MM.1S (cell line): ENCODE results near the gene ITGA5.

ENCODE experiments used
- DNase-seq: peaks from one replicate; pipeline ENCODE4 v3.0.0-alpha.2; 2015
- H2AFZ ChIP-seq: fragments of 300-600 bp; sonication (generic); 2 replicates; pipeline ENCODE4 v1.6.0; 2016; ENCODE audit warnings: antibody characterized with exemption, low read length
- H3F3A ChIP-seq: fragments of 300-600 bp; sonication (generic); 2 replicates; pipeline ENCODE4 v1.6.1; 2016; ENCODE audit warnings: mild to moderate bottlenecking, antibody characterized with exemption, low read length, moderate library complexity, mixed read lengths; ENCODE audit not compliant: insufficient read depth
- H3K27ac ChIP-seq: fragments of 300-600 bp; sonication (generic); 2 replicates; pipeline ENCODE4 v1.5.1; 2016; ENCODE audit warnings: mild to moderate bottlenecking, low read length
- H3K27me3 ChIP-seq: fragments of 300-600 bp; sonication (generic); replicated peaks from 2 replicates; pipeline ENCODE4 v1.6.0; 2016; ENCODE audit warnings: low read length; ENCODE audit not compliant: insufficient read depth
- H3K36me3 ChIP-seq: fragments of 300-600 bp; sonication (generic); replicated peaks from 2 replicates; pipeline ENCODE4 v1.6.1; 2016; ENCODE audit warnings: mild to moderate bottlenecking, low read length, mixed read lengths; ENCODE audit not compliant: insufficient read depth
- H3K4me1 ChIP-seq: fragments of 300-600 bp; sonication (generic); 2 replicates; pipeline ENCODE4 v1.6.1; 2016; ENCODE audit warnings: low read length, mixed read lengths
- H3K4me2 ChIP-seq: fragments of 300-600 bp; sonication (generic); 2 replicates; pipeline ENCODE4 v1.6.0; 2016; ENCODE audit warnings: low read depth, low read length
- H3K4me3 ChIP-seq: fragments of 300-600 bp; sonication (generic); 2 replicates; pipeline ENCODE4 v1.5.1; 2016; ENCODE audit warnings: low read length, mixed read lengths
- H3K79me2 ChIP-seq: fragments of 300-600 bp; sonication (generic); 2 replicates; pipeline ENCODE4 v1.6.1; 2016; ENCODE audit warnings: mixed run types, low read length, mixed read lengths
- H3K9ac ChIP-seq: fragments of 300-600 bp; sonication (generic); 2 replicates; pipeline ENCODE4 v1.6.1; 2016; ENCODE audit warnings: low read length, mixed read lengths
- H3K9me2 ChIP-seq: fragments of 300-600 bp; sonication (generic); replicated peaks from 2 replicates; pipeline ENCODE4 v1.6.1; 2016; ENCODE audit warnings: mild to moderate bottlenecking, low read length, mixed read lengths; ENCODE audit not compliant: insufficient read depth
- H3K9me3 ChIP-seq: fragments of 300-600 bp; sonication (generic); replicated peaks from 2 replicates; pipeline ENCODE4 v1.6.1; 2016; ENCODE audit warnings: mild to moderate bottlenecking, low read length, mixed read lengths; ENCODE audit not compliant: insufficient read depth
- H4K20me1 ChIP-seq: fragments of 300-600 bp; sonication (generic); 2 replicates; pipeline ENCODE4 v1.6.1; 2016; ENCODE audit warnings: mild to moderate bottlenecking, low read length, moderate library complexity, mixed read lengths; ENCODE audit not compliant: insufficient read depth
- EZH2 ChIP-seq: fragments of 300-600 bp; sonication (generic); optimal IDR thresholded peaks from 2 replicates; pipeline ENCODE3; 2017; ENCODE audit warnings: low read depth, mild to moderate bottlenecking, antibody characterized with exemption, low read length, mixed read lengths
- EZH2phosphoT487 ChIP-seq: fragments of 300-600 bp; sonication (generic); IDR thresholded peaks from 2 replicates; pipeline ENCODE4 v1.6.1; 2018; ENCODE audit warnings: antibody characterized with exemption, low read length
- TF ChIP-seq, protein P1 (sequence below): fragments of 300-600 bp; sonication (generic); IDR thresholded peaks from 2 replicates; pipeline ENCODE4 v1.5.1; 2016; ENCODE audit warnings: antibody characterized with exemption, low read length, mixed read lengths

Gene ITGA5

DNA sequence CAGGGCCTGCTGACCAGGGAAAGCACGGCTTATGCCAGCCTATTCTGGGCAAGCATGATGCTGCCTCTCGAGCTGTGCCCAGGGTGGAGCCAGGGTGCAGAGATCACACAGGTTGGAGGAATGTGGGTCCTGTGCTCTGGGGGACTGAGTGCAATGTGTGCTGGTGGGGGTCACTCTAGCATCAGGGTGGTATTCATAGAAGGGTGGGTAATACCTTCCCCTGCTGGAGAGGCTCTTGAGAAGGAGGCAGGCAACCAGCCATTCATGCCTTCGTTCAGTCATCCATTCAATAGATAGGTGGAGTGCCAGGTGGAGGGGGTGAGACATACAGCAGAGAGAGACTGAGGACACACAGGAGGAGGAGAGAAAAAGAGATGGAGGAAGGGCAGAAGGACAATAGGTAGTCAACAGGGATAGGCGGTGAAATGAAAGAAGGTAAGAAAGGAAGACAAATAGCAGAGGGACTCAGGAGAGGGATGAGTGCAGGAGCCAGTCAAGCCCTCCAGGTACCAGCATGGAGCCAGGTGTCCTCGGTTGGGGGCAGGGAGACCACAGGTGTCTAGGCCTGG is 29.4 kb downstream of the ITGA5 start:
- H3K79me2 ChIP-seq: no peaks in the 10 kb centered on the region
- no peaks in the 10 kb centered on the region for H3K27me3 ChIP-seq
- H3K4me2 ChIP-seq: no peak overlapping the region
- no peak for TF ChIP-seq EZH2
- TF ChIP-seq, protein P1, sequence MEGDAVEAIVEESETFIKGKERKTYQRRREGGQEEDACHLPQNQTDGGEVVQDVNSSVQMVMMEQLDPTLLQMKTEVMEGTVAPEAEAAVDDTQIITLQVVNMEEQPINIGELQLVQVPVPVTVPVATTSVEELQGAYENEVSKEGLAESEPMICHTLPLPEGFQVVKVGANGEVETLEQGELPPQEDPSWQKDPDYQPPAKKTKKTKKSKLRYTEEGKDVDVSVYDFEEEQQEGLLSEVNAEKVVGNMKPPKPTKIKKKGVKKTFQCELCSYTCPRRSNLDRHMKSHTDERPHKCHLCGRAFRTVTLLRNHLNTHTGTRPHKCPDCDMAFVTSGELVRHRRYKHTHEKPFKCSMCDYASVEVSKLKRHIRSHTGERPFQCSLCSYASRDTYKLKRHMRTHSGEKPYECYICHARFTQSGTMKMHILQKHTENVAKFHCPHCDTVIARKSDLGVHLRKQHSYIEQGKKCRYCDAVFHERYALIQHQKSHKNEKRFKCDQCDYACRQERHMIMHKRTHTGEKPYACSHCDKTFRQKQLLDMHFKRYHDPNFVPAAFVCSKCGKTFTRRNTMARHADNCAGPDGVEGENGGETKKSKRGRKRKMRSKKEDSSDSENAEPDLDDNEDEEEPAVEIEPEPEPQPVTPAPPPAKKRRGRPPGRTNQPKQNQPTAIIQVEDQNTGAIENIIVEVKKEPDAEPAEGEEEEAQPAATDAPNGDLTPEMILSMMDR: no peak
- TF ChIP-seq EZH2phosphoT487: no peak
- DNase-seq: no peak
- no peak overlapping the region for H3K27ac ChIP-seq
- no peak overlapping the region for H3K9ac ChIP-seq
- no peaks in the 10 kb centered on the region for H4K20me1 ChIP-seq
- no peaks in the 10 kb centered on the region for H3K9me3 ChIP-seq
- H2AFZ ChIP-seq: no peak overlapping the region
- H3K4me3 ChIP-seq: no peak overlapping the region
- H3K4me1 ChIP-seq: peaks cover 12% of the 10 kb centered on the region
- H3K36me3 ChIP-seq: no peaks in the 10 kb centered on the region
- no peaks in the 10 kb centered on the region for H3K9me2 ChIP-seq
- H3F3A ChIP-seq: no peaks in the 10 kb centered on the region

DNA sequence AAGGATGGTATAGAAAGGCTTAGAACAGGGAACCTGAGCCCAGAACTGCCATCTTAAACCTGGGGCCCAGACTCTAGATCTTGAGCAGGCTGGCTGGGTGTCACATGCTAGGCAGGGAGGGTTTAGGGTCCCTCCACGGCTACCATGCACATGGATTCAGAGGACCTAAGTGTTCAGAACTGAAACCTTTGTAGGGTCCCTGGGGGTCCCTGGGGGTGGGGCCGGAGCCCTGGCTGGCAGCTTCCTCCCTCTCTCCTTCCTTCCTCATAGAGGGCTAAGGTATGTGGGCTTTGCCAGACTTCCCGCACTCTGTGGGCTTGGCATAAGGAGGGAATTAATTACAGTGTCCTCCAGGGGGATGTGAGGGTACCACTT is 29.9 kb downstream of the ITGA5 start:
- H3F3A ChIP-seq: no peaks in the 10 kb centered on the region
- no peaks in the 10 kb centered on the region for H3K36me3 ChIP-seq
- H3K4me3 ChIP-seq: no peak overlapping the region
- H3K27ac ChIP-seq: no peak overlapping the region
- no peak overlapping the region for H3K4me2 ChIP-seq
- H3K9me3 ChIP-seq: no peaks in the 10 kb centered on the region
- H3K9me2 ChIP-seq: no peaks in the 10 kb centered on the region
- H4K20me1 ChIP-seq: no peaks in the 10 kb centered on the region
- peaks cover 17% of the 10 kb centered on the region for H3K4me1 ChIP-seq
- no peak for DNase-seq
- H3K9ac ChIP-seq: no peak overlapping the region
- no peaks in the 10 kb centered on the region for H3K79me2 ChIP-seq
- no peak for TF ChIP-seq EZH2phosphoT487
- H3K27me3 ChIP-seq: no peaks in the 10 kb centered on the region
- H2AFZ ChIP-seq: no peak overlapping the region

DNA sequence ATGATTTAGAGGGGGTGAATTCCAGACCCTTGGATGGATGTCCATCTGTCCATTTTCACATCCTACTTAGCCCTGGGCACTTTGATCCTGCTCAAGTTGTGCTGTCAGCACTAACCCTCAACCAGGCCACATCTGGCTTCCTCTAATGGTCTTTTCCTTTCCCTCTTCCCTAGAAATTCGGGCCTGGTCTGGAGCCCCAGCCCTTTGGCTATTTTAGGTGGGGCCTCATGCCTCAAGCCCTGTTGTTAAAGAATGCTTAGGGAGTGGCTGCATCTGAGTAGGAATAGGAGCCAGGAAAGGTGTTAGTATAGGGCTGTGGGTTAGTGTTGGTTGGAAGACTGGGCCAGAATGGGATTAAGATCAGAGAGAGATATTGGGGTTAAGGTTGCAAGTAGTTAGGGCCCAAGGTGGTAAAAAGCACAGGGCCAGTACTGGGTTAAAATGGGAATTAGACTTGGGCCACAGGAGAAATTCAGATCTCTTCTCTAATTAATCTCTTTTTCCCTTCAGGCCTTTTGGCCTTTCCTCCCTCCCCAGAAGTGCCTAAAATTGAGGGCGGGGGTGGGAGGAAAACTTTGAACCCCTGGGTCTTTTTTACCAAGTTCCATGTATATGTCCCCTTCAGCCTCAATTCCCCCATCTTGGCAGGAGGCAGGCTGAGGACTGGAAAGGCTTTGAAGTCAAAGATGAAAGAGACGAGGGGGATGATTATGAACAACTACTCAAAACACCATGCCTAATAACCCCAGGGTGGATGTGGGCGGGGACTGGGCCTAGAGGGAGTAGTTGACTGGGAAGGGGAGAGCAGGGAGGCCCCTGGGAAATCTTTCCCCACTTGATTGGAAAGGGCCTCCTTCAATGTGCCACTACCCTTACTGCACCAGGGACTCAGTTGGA is 30.6 kb downstream of the ITGA5 start:
- Histone ChIP-seq H3K27ac (no peak overlapping the region), H3K9ac (no peak overlapping the region), H3K36me3 (no peaks in the 10 kb centered on the region), H3K4me1 (peaks cover 20% of the 10 kb centered on the region), H3K4me2 (no peak overlapping the region), H4K20me1 (no peaks in the 10 kb centered on the region), H3K79me2 (no peaks in the 10 kb centered on the region), H3F3A (no peaks in the 10 kb centered on the region), H3K27me3 (no peaks in the 10 kb centered on the region), H3K4me3 (no peak overlapping the region), H3K9me2 (no peaks in the 10 kb centered on the region), H2AFZ (no peak overlapping the region), H3K9me3 (no peaks in the 10 kb centered on the region)
- TF ChIP-seq EZH2 (no peak), EZH2phosphoT487 (no peak)
- TF ChIP-seq, protein P1: no peak
- no peak for DNase-seq

DNA sequence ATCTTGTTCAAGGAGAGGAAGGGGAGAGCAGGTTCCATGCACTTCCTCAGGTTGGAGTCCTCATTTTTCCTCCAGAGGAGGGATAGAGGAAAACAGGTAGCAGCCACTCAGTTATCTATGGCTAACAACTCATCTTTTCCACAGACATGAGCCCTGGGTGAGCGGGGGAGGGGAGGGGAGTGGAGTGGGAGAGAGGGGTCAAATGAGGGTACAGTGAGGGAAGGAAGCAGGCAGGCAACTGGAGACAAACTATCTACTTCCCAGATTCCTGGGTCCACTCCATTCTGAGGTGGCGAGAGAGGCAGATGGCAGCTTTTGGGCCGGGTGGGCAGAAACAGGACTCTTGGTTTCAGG is 32.0 kb downstream of the ITGA5 start:
- Histone ChIP-seq H3K4me2 (no peak overlapping the region), H2AFZ (no peak overlapping the region), H3K4me1 (peaks cover 20% of the 10 kb centered on the region), H3K4me3 (no peak overlapping the region), H3K9me3 (no peaks in the 10 kb centered on the region), H3K27ac (no peak overlapping the region), H3K9ac (no peak overlapping the region), H3K79me2 (no peaks in the 10 kb centered on the region), H3F3A (no peaks in the 10 kb centered on the region), H3K9me2 (no peaks in the 10 kb centered on the region), H3K27me3 (no peaks in the 10 kb centered on the region), H3K36me3 (no peaks in the 10 kb centered on the region), H4K20me1 (no peaks in the 10 kb centered on the region)
- TF ChIP-seq EZH2 (no peak), EZH2phosphoT487 (no peak)
- TF ChIP-seq, protein P1: no peak
- DNase-seq: no peak
